ENCODE data around the gene HEATR3.
"Not testable (repeated sequence)": the region's sequence is repeated elsewhere in the genome, so short reads cannot be mapped to it uniquely, and the experiment has no call there.

HEATR3 gene

DNA sequence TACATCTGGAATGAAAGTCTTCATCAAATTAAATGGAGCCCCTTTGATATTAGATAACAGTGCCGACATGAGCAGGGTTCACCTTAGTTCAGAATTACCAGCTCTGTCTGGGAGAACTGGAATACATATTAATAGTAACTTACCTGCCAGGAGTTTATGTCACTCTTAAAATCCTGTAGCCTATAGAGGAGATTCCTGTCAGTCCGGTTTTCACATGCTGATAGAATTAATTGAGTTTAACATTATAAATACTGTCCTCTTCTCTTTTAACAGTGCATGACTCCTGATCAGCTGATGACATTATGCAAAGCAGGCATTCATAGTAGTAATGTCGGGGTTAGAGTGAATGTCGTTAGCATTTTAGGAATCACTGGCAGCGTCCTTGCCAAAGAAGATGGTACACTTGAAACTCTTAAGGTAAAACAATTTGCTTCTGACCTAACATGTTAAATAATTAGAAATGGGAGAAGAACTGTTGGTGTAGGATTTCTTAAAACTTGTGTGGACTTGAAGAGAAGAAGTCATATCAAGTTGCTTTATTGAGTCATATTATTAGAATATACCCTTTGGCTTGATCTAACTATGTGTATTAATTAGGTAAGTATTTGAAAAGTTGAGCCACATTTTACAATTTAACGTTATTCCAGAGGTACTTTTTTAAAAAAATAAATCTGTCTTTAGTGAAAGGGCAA, 34.3 kb downstream of the HEATR3 start:
- DNase-seq (ENCODE audit: low read depth in 2 of 2) = no peak

GRCh38 chr16:50102051-50102746, 36.4 kb downstream of the HEATR3 start:
- DNase-seq (ENCODE audit: low read depth in 2 of 2) = no peak

GRCh38 chr16:50103764-50104163, 38.0 kb downstream of the HEATR3 start:
- DNase-seq (ENCODE audit: low read depth in 2 of 2) = no peak

DNA sequence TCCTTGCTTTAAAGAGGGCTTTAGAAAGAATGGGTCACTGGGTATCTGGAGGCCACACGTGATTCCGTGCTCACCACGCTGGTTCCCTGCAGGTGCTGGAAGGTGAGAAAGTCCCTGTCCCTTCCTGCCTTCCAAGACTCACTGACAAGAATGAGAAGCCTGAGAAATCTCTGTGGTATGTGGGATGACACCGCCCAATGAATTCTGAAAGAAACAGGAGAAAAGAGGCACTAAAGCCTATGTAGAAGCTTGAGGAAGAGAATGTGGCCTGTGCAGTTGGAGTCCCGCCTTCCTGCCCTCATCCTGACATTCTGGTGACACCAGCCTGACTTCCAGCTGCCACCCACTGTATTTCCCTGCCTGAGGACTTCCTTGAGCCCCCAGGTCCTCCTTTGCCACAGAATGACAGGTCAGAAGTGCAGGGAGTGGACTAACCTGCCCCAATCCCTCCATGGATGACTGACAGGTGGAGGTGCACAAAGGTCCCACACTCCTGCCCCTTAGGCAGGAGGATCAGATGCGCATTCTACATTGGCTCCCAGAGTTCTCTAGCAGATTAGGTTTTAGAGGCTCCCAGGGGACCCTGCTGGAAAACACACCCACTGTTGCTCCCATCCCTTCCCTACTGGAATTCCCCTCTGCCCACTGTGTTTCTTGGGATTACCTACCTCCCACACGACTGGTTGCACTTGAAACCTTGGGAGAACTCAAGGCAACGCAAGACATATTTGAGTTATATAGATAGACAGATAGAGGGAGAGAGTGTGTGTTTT, 48.8 kb downstream of the HEATR3 start:
- no peak for DNase-seq (ENCODE audit: low read depth in 2 of 2)

DNA sequence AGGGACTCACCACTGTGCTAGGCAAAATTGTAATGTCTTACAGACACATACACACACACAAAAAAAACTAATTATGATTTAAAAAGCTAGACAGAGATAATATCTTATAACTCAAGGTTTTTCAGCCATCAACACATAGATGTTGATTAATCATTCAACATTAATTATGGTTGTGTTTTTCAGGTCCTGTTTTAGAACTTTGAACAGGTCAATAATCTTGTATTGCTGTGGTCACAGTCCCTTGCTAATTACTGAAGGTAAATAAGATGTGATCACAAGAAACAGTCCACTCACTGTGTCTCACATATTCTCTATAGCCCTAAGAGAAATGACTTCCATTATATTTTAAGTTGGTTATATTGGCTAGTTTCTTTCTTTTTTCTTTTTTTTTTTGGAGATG, 54.9 kb downstream of the HEATR3 start:
- no peak for DNase-seq (ENCODE audit: low read depth in 2 of 2)

GRCh38 chr16:50121278-50121677, 55.5 kb downstream of the HEATR3 start:
- DNase-seq (ENCODE audit: low read depth in 2 of 2) = no peak

- no peak for DNase-seq (ENCODE audit: low read depth in 2 of 2)
These were observed 56.1 kb downstream of the HEATR3 start for GRCh38 chr16:50121721-50122445.

DNA sequence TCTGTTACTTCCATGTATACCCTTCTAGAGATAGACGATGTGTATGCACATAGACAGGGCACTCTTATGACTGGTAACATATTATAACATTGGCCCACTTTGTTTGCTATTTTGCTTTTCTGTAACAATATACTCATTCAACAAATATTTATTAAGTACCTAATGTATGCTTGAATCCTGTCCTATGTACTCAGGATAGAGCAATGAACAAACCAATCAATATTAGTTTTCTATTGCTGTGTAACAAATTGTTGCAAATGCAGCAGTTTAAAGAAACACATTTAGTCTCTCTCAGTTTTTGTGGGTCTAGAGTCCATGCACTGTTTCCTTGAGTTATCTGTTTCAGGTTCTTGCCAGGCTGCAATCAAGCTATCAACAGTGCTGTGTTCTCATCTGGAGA, 57.6 kb downstream of the HEATR3 start:
- no peak for DNase-seq (ENCODE audit: low read depth in 2 of 2)

GRCh38 chr16:50124769-50125168, 59.0 kb downstream of the HEATR3 start:
- no peak for DNase-seq (ENCODE audit: low read depth in 2 of 2)

DNA sequence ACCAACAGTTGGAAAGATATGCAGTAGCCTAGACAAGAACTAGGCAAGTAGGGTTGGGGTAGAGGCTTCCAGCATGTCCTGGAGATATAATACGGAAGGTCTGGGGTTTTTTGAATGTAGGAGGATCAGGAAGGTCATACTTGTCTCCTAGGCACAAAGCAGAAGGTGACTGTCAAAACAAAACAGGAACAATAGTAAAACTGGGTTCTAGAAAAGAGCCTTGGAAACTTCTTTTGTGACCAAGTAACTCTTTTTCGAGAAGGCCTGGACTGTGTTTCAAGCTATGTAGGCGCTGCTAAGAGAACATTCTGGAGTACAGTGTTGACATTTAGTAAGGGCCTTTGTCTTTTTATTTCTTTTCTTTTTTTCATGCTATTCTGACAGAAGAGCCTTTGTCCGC, 60.4 kb downstream of the HEATR3 start:
- no peak for DNase-seq (ENCODE audit: low read depth in 2 of 2)

DNA sequence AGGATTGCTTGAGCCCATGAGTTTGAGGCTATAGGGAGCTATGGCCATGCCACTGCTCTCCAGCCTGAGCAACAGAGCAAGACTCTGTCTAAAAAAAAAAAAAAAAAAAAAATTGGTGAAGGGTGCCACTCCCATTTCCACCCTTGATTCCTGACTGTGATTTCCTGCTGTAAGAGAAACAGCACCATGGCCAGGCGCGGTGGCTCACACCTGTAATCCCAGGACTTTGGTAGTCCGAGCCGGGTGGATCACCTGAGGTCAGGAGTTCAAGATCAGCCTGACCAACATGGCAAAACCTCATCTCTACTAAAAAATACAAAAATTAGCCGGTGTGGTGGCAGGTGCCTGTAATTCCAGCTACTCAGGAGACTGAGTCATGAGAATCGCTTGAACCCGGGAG, 66.8 kb downstream of the HEATR3 start:
- not testable (repeated sequence) for DNase-seq (ENCODE audit: low read depth in 2 of 2)

- no peak for DNase-seq (ENCODE audit: low read depth in 2 of 2)
These were observed 67.4 kb downstream of the HEATR3 start for GRCh38 chr16:50133214-50133613.

- no peak for DNase-seq (ENCODE audit: low read depth in 2 of 2)
These were observed 70.6 kb downstream of the HEATR3 start for GRCh38 chr16:50136399-50136798.

- DNase-seq (ENCODE audit: low read depth in 2 of 2) = no peak
These were observed 71.5 kb downstream of the HEATR3 start for GRCh38 chr16:50137268-50137667.

- DNase-seq (ENCODE audit: low read depth in 2 of 2) = no peak
These were observed 73.8 kb downstream of the HEATR3 start for GRCh38 chr16:50139580-50139979.

DNA sequence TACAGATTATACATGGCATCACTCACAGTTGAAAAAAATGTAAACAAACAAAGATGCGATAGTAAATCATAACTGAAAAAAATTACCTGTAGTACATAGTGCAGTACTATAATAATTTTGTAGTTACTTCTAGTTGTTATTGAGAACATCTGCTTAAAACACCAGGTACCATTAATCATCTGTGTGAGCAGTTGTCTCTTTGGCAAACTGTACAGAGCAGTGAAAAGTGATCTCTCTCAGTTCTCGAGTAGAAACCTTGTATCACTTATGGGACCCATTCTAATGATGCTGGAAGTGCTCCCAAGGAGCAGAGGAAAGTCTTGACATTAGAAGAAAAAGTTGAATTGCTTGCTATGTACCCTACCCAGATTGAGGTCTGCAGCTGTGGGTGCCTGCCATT, 78.4 kb downstream of the HEATR3 start:
- DNase-seq (ENCODE audit: low read depth in 2 of 2) = no peak

DNA sequence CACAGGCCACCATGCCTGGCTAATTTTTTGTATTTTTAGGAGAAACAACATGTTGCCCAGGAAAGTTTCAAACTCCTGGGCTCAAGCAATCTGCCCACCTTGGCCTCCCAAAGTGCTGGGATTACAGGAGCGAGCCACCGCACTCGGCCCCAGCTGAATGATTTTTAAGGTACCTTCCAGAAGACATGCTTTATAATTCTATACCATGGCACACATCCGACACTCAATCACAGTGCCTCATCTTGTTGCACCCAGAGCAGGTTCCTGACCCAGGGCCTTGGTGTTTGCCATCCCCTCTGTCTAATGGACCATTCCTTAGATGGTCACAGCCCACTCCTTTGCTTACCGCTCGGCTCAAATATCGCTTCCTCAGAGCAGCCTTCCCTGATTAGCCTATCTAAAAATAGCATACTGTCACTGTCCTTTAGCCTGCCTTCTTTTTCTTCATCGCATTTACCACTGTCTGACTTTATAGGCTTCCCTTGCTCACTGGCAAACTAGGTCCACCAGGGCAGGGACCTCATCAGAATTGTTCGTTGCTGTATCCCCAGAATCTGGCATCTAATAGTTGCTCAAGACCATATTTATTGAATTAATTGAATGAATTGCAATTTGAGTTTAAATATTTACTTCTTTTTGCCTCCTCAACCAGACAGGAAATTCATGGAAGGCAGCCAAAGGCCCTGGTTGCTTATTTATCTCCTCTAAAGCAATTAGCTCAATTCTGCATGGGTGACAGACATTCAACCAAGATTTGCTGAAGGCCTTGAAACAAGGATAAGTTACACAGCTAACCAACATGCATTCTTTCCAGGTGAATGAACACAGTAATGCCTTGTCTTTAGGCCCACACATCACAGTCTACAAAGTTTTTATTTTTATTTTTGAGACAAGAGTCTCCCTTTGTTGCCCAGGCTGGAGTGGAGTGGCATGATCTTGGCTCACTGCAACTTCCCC, 81.0 kb downstream of the HEATR3 start:
- DNase-seq (ENCODE audit: low read depth in 2 of 2) = no peak

DNA sequence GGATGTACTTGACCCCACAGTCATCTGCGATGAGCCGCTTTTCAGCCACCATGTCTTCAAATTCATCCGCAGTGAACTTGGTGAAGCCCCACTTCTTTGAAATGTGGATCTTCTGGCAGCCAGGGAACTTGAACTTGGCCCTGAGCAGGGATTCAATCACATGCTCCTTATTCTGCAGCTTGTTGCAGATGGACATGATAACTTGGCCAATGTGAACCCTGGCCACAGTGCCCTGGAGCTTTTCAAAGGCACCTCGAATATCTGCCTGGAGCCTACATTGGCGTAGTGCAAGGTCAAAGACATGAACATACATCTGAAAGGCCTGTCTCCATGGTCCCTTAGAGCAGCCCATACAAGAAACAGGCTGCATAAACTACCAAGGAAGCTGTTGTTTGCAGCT, 85.6 kb downstream of the HEATR3 start:
- DNase-seq (ENCODE audit: low read depth in 2 of 2) = no peak

GRCh38 chr16:50151756-50152155, 86.0 kb downstream of the HEATR3 start:
- DNase-seq (ENCODE audit: low read depth in 2 of 2) = no peak

- DNase-seq (ENCODE audit: low read depth in 2 of 2) = peak; percentile 30 to 55
These were observed 86.6 kb downstream of the HEATR3 start for GRCh38 chr16:50152351-50152806.
